ENCODE measurements around the gene IGLL1. TPM values are rescaled to one million over a fixed set of nuclear protein-coding genes. Genes with fewer than 3 reads are reported as not detected.
"Not testable (repeated sequence)": the region's sequence is repeated elsewhere in the genome, so short reads cannot be mapped to it uniquely, and the experiment has no call there.

Gene IGLL1
- polyA plus RNA-seq, 1 donor (not counting 4 experiments of a cell fraction or from before 2014, with no cell fraction given) = not detected

DNA sequence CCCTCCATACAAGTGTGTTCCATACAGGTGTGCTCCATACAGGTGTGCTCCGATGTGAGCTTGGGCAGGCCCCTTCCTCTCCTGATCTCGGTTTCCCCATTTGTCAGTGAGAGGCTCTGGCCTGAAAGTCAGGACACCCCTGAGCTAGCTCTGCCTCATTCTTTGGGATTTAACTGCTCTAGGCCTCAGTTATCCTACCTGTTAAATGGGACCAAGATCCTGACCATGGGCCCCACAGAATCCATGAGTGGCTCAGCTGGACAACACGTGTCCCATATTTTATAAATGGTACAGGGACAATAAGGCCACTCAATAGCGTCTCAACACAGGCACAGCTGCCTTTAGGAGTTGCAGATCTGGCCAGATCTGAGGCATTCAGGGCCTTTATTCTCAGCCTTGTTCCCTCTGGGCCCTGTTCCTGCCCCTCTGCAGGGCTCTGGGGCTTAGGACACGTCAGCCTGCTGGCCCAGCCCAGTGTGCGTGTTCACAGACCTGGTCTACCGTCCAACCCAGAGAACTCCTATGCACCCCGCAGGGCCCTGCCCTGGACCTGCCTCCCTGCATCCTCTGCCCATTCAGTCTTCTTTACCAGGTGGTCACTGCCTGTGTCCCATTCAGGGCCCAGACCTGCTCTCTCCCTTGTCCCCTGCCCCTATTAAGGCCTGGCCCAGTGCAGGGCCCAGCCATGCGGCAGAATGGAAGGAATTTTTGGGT, 18.9 kb upstream of the IGLL1 start:
- TF ChIP-seq CTCF (optimal IDR thresholded peaks at IDR 0.05 in 1 of 3, IDR thresholded peaks at IDR 0.05 in 1 of 3, conservative IDR thresholded peaks at IDR 0.05 in 1 of 3; ENCODE audit: extremely low read depth in 1 of 3, insufficient read depth in 2 of 3, low read length in 3 of 3) = no peak
- TF ChIP-seq EZH2 (IDR thresholded peaks at IDR 0.05; ENCODE audit: low read length) = no peak
- Histone ChIP-seq H3K4me1 (ENCODE audit: control insufficient read depth, extremely low read depth, insufficient read depth, low read length) (no peaks in the 10 kb centered on the region), H3K27ac (ENCODE audit: control insufficient read depth, insufficient read depth, low read length) (no peak overlapping the region), H3K4me2 (ENCODE audit: control insufficient read depth, extremely low read depth, insufficient read depth, low read depth, low read length) (no peak overlapping the region), H3K9ac (ENCODE audit: control insufficient read depth, extremely low read depth, insufficient read depth, low read length) (no peak overlapping the region), H3K79me2 (ENCODE audit: control insufficient read depth, insufficient read depth, low read length) (no peaks in the 10 kb centered on the region), H3K9me1 (ENCODE audit: control insufficient read depth, extremely low read depth, insufficient read depth, low read length) (no peaks in the 10 kb centered on the region), H3K36me3 (ENCODE audit: control insufficient read depth in 2 of 2, extremely low read depth in 1 of 2, insufficient read depth in 2 of 2, low read length in 2 of 2) (no peaks in the 10 kb centered on the region), H3K27me3 (ENCODE audit: control insufficient read depth, extremely low read depth, insufficient read depth, low read length) (no peaks in the 10 kb centered on the region), H2AFZ (ENCODE audit: control insufficient read depth, low read length) (no peak overlapping the region), H4K20me1 (ENCODE audit: control insufficient read depth, extremely low read depth, insufficient read depth, low read length) (no peaks in the 10 kb centered on the region), H3K4me3 (ENCODE audit: control insufficient read depth in 2 of 3, extremely low read depth in 1 of 3, insufficient read depth in 2 of 3, low read depth in 1 of 3, low read length in 3 of 3) (no peak overlapping the region), H3K9me3 (ENCODE audit: control insufficient read depth, low read depth, low read length) (no peaks in the 10 kb centered on the region)
- dilution Hi-C loops (cut with MboI; ENCODE audit: extremely low pct_ligation_motif_present, low sequenced_read_pairs) = no loop called here
- FAIRE-seq (no peak), DNase-seq (ENCODE audit: low read depth, low spot score) (no peak)

DNA sequence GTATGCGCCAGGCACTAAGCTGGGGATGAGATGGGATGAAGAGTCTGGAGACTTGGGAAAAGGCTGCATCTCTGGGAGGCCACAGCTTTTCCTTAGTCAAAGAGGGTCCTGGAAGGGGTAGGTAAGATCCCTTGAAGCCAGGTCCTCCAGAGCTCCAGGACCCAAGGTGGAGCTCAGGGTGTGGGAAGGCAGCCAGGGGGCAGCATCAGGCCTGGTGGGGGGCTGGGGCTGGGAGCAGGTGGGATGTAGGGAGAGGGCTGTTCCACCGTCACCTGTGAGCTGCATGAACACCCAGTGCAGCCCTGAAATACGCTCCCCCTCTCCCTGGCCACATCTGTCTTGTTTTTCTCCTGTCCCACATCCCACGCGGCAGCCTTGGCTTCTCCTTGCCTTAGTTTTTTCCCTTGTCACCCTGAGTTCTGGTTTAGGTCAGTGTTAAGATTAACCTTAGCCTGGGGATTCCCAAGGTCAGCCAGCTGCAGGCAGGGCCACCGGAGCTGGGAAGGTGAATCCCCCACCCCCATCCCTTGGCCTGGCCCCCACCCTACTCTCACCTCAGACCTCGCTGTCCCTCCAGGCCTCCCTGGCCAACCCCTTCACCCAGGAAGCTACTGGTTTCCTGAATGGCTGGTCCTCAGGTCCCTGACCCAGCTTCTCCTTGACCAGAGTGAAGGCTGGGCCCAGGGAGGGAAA, 17.6 kb upstream of the IGLL1 start:
- H3K4me3 ChIP-seq (ENCODE audit: control insufficient read depth in 2 of 3, extremely low read depth in 1 of 3, insufficient read depth in 2 of 3, low read depth in 1 of 3, low read length in 3 of 3) = not testable (repeated sequence)

GRCh38 chr22:23595904-23596303, 15.8 kb upstream of the IGLL1 start:
- H3K4me1 ChIP-seq (ENCODE audit: control insufficient read depth, extremely low read depth, insufficient read depth, low read length); H4K20me1 ChIP-seq (ENCODE audit: control insufficient read depth, extremely low read depth, insufficient read depth, low read length); H3K79me2 ChIP-seq (ENCODE audit: control insufficient read depth, insufficient read depth, low read length); H3K27ac ChIP-seq (ENCODE audit: control insufficient read depth, insufficient read depth, low read length); H3K4me3 ChIP-seq (ENCODE audit: control insufficient read depth in 2 of 3, extremely low read depth in 1 of 3, insufficient read depth in 2 of 3, low read depth in 1 of 3, low read length in 3 of 3); H3K9me1 ChIP-seq (ENCODE audit: control insufficient read depth, extremely low read depth, insufficient read depth, low read length); DNase-seq (ENCODE audit: low read depth, low spot score); H2AFZ ChIP-seq (ENCODE audit: control insufficient read depth, low read length); H3K4me2 ChIP-seq (ENCODE audit: control insufficient read depth, extremely low read depth, insufficient read depth, low read depth, low read length); FAIRE-seq; H3K9ac ChIP-seq (ENCODE audit: control insufficient read depth, extremely low read depth, insufficient read depth, low read length); H3K9me3 ChIP-seq (ENCODE audit: control insufficient read depth, low read depth, low read length); H3K36me3 ChIP-seq (ENCODE audit: control insufficient read depth in 2 of 2, extremely low read depth in 1 of 2, insufficient read depth in 2 of 2, low read length in 2 of 2); dilution Hi-C loops (cut with MboI; ENCODE audit: extremely low pct_ligation_motif_present, low sequenced_read_pairs); H3K27me3 ChIP-seq (ENCODE audit: control insufficient read depth, extremely low read depth, insufficient read depth, low read length): not testable (repeated sequence)

More for the DNA sequence above, 17.6 kb upstream of the IGLL1 start:
- H3K27me3 ChIP-seq (ENCODE audit: control insufficient read depth, extremely low read depth, insufficient read depth, low read length); H3K9me1 ChIP-seq (ENCODE audit: control insufficient read depth, extremely low read depth, insufficient read depth, low read length); H3K4me2 ChIP-seq (ENCODE audit: control insufficient read depth, extremely low read depth, insufficient read depth, low read depth, low read length); H3K4me1 ChIP-seq (ENCODE audit: control insufficient read depth, extremely low read depth, insufficient read depth, low read length); H3K9me3 ChIP-seq (ENCODE audit: control insufficient read depth, low read depth, low read length); DNase-seq (ENCODE audit: low read depth, low spot score); H3K36me3 ChIP-seq (ENCODE audit: control insufficient read depth in 2 of 2, extremely low read depth in 1 of 2, insufficient read depth in 2 of 2, low read length in 2 of 2); H3K79me2 ChIP-seq (ENCODE audit: control insufficient read depth, insufficient read depth, low read length); H2AFZ ChIP-seq (ENCODE audit: control insufficient read depth, low read length); dilution Hi-C loops (cut with MboI; ENCODE audit: extremely low pct_ligation_motif_present, low sequenced_read_pairs); H3K9ac ChIP-seq (ENCODE audit: control insufficient read depth, extremely low read depth, insufficient read depth, low read length); H4K20me1 ChIP-seq (ENCODE audit: control insufficient read depth, extremely low read depth, insufficient read depth, low read length); FAIRE-seq; H3K27ac ChIP-seq (ENCODE audit: control insufficient read depth, insufficient read depth, low read length): not testable (repeated sequence)
